ENCODE results near the gene ESAM.
A peak's percentile ranks its signal among the peaks of the same experiment; 100 is the strongest.
"Not testable (repeated sequence)": the region's sequence is repeated elsewhere in the genome, so short reads cannot be mapped to it uniquely, and the experiment has no call there.

Gene ESAM

GRCh38 chr11:124770959-124771358 lies 8.9 kb upstream of the ESAM start:
- not testable (repeated sequence) for DNase-seq

- DNase-seq, result no peak
Observed at GRCh38 chr11:124769806-124770774, 8.0 kb upstream of the ESAM start.

DNA sequence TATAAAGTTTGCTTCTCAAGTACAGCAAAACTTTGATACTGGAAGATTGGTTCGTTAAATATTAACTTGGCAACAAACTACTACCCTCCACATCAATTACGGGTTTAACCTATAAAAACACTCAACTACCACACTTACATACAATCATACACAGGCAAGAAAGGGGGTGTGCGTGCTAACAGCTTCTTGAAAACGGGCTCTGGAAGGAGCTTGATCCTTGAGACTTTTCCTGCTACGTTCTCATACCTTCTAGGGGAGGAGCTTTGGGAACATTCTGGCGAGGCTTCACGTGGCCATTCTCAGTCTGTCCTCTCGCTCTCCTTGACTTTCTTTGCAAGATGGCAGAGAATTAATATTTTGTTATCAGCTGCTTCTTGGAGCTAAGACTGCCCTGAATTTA lies 6.8 kb upstream of the ESAM start:
- no peak for DNase-seq

- DNase-seq, result no peak
Observed at GRCh38 chr11:124766156-124766555, 4.1 kb upstream of the ESAM start.

- DNase-seq, result peak; percentile 82
Observed at GRCh38 chr11:124763156-124763947, 1.3 kb upstream of the ESAM start.

- no peak for DNase-seq
Observed at GRCh38 chr11:124762624-124763155, 600 bp upstream of the ESAM start.

DNA sequence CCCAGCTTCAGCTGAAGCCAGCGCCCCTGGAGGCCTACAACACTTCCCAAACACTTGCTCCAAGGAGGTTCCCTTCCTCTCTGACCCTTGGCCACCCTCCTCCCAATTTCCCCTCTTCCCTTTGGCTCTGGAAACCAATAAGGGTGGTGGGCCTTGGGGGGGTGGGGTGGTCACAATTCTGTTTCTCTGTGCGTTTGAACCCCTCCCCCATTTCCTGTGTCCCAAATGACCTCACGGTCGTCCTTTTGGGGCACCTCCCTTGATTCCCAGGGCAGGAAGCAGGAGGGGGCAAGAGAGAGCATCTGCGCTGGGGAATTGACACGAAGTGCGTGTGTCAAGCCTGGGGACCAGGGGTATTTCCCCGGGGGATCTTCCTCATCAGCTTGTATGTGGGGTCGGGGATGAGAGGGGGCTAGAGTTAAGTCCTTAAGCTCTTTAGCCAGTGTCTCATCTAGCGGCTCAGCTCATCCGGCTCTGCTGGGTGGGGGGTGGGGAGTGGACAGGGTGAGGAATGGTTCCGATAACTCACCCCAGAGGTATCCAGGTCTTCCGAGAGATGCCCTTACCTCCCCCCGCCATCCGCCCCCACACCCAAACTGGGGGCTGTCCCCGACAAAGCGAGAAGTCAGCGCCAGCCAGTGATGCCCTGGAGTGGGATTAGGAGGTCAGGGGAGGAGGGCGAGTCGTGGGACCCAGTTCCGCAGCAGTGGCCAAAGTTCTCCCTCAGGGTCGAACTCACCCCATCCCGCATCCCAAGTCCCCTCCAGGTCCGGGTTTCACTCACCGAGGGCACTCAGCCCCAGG lies 587 bp downstream of the ESAM start:
- no peak for DNase-seq

DNA sequence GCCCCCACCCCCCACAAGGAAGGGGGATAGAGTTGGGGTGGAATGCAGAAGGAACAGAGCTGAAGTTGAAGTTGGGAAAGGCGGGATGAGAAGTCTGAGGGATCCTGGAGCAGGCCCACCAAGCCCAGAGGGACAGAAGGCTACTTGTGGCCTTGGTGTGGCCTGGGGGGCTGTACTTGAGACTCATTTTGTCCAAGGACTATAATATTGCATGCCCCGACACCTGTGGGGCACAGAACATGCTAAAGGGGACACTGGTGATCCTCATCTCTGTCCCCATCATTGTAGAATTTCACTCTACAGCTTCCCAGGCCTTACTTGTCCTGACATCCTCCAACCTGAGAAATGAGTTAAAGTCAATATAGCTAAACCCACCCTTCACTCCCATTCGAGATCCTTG lies 1.3 kb downstream of the ESAM start:
- no peak for DNase-seq

- DNase-seq, result no peak
Observed at GRCh38 chr11:124760205-124760652, 1.9 kb downstream of the ESAM start.

DNA sequence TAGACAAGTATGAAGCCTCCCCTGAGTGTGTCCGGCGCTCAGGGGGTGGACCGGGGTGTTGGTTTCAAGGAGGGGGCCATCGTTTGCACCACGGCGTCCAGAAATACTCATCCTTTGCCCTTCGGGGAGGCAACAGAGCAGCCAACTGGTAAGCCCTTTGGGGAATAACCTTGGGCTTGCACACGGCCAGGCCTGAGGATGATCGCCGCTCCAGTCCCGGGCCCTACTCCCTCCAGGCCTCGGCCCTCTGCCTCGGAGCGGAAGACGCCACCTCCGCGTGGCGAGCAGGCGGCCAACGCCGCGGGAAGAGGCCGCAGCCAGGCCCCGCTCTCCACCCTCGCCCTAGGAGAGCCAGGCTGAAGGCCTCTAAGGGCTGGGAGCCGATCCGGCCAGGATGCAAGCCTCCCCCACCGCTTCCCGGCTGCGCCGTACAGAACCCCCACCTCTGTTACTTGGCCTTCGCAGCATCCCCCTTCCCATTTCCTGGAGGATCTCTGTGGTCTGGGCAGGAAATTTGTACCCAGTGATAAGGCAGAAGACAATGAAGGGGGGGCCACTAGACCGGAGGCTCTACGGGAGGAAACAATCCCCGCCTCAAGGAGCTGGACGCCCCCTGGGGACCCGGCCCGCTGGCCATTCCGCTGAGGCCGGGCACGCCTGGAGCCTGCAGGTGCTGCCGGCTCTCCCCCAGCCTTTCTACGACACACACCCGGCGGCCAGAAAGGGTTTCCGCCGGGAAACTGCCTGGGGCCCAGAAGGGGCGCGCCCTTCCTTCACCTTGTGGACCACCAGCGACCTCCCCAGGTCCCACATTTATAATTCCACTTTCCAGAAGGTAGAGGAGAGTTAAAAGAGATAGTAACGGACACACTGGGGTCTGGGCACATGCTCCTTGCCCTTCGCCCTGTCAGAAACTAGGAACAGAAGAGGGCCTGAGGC lies 2.6 kb downstream of the ESAM start:
- DNase-seq, result no peak

DNA sequence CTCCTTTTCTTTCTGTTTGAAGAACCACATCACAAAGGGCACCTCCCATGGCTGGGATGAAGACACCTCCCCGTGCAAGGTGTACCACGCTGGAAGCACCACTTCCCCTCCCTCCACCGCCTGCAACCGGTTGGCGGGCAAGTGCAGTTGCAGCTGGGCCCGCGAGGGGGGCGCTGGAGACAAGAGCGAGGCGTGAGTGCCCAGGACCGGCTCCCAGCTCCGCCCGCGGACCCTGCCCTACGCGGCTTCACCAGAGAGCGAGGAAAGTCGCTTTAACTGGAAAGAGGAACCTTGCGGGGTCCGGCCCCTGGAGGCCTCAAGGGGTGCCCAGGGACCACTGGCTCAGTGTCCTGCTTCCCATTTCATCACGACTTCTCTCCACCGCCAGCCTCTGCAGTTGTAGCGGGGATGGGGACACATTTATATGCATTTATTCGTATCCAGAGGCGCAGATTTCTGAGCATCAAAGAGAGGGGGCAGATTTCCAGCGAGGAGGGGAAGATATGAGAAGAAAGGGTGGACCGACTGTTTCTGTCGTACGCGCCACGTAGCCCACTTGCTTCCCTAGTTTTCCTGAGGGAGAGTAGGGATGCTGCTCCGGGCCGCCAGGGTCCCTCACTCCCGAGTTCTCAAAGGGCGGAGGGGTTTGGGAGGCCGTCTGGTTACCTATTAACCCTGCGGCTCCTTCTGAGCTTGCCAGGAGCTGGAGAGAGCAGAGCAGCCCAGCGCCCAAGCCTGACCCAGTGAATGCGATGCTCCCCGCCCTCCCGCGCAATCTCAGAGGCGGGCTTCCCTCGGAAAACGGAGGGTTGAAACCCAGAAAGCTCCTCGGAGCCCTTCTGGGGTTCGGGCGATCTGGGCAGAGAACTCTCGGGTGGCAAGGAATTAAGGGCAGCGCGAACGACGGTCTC lies 3.5 kb downstream of the ESAM start:
- peak; percentile 62 for DNase-seq

GRCh38 chr11:124757320-124757719 lies 4.8 kb downstream of the ESAM start:
- no peak for DNase-seq

- DNase-seq, result no peak
Observed at GRCh38 chr11:124756753-124757227, 5.3 kb downstream of the ESAM start.

- DNase-seq, result no peak
Observed at GRCh38 chr11:124756033-124756752, 5.9 kb downstream of the ESAM start.

DNA sequence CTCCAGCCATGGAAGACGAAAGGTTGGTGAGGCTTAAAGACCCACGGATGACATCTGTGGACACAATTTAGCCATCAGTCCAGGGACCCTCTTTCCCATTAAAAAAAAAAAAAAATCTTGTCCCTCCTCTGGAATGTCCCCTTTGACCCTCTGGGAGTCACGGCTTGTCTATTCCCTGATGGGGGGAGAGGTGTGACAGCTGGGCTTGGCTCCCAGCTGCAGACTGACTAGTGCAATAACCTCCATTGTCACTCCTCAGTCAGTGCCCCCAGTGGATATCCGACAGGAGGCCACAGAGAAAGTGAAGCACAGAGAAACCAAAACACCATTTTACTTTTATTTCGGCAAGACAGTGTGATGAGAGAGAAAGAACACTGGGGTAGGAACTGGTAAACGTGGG lies 7.4 kb downstream of the ESAM start:
- DNase-seq, result no peak

GRCh38 chr11:124754309-124754708 lies 7.8 kb downstream of the ESAM start:
- no peak for DNase-seq

DNA sequence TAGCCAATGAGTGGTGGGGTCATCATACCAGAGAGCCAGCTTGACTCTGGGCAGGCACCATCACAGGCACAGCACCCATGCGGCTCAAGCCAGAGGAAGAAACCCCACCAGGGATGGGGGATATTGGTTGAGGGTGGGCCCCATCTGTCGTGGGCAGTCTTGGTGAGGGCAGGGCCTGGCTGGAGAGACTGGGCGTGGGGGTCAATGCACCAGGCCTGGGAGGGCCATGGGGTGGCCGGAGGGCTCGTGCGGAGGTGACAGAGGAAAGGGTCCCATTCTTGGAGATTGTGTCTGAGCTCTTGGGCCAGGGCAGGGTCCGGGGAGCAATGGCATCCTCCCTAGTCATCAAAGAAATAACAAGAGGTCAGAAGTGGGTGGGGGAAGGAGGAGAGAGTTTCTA lies 8.5 kb downstream of the ESAM start:
- DNase-seq, result no peak

DNA sequence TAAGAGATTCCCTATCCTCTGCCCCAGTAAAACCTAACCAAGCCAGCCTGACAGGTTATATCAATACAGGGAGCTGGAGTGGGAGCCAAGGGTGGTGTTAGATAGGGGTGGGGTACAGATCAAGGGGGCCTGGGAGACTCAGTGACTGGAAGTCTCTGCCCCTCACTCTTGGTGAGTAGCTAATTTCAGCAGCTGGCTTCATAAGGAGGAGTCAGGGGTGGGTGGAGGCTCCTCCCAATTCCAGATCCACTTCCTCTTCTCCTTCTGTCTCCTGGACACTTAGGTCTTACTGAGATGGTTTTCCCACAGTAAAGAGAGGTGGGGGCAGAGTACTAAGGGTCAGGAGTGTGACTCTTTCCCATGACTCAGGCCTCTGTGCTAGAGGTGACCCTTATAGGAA lies 8.9 kb downstream of the ESAM start:
- no peak for DNase-seq

GRCh38 chr11:124752471-124753102 lies 9.5 kb downstream of the ESAM start:
- DNase-seq, result no peak

Measured in activated CD4-positive, CD25-positive, alpha-beta regulatory T cell treated with anti-CD3 and anti-CD28 coated beads, Interleukin-2, amount 50 U/mL, for 72 hours (primary cell).